ENCODE data around the gene RIN3.

Gene RIN3

GRCh38 chr14:92511453-92512238 lies 1.9 kb upstream of the RIN3 start:
- no peak for ATAC-seq

- no peak for ATAC-seq
These were observed 776 bp upstream of the RIN3 start for GRCh38 chr14:92512807-92513203.

- ATAC-seq, result peak; percentile 45 to 48
These were observed 624 bp downstream of the RIN3 start for GRCh38 chr14:92513966-92514843.

GRCh38 chr14:92514844-92515514 lies 1.4 kb downstream of the RIN3 start:
- no peak for ATAC-seq

GRCh38 chr14:92515546-92516343 lies 2.2 kb downstream of the RIN3 start:
- no peak for ATAC-seq

GRCh38 chr14:92516344-92516965 lies 2.9 kb downstream of the RIN3 start:
- ATAC-seq, result no peak

- no peak for ATAC-seq
These were observed 3.5 kb downstream of the RIN3 start for GRCh38 chr14:92516966-92517506.

GRCh38 chr14:92517761-92518160 lies 4.2 kb downstream of the RIN3 start:
- no peak for ATAC-seq

GRCh38 chr14:92519246-92520101 lies 5.9 kb downstream of the RIN3 start:
- no peak for ATAC-seq

- no peak for ATAC-seq
These were observed 6.8 kb downstream of the RIN3 start for GRCh38 chr14:92520102-92521057.

- no peak for ATAC-seq
These were observed 7.5 kb downstream of the RIN3 start for GRCh38 chr14:92521058-92521415.

- ATAC-seq, result no peak
These were observed 10.2 kb downstream of the RIN3 start for GRCh38 chr14:92523752-92524151.

- no peak for ATAC-seq
These were observed 11.1 kb downstream of the RIN3 start for GRCh38 chr14:92524602-92525185.

- no peak for ATAC-seq
These were observed 11.9 kb downstream of the RIN3 start for GRCh38 chr14:92525322-92526095.

GRCh38 chr14:92527721-92528120 lies 14.1 kb downstream of the RIN3 start:
- ATAC-seq, result no peak

- no peak for ATAC-seq
These were observed 15.0 kb downstream of the RIN3 start for GRCh38 chr14:92528486-92529100.

- ATAC-seq, result peak; percentile 39 to 46
These were observed 16.3 kb downstream of the RIN3 start for GRCh38 chr14:92529903-92530302.
